Activated CD4-positive, alpha-beta memory T cell treated with anti-CD3 and anti-CD28 coated beads, Interleukin-2, amount 10 ng/mL, durations not matched to agents 7 days and 5 days (primary cell): Measurements from ENCODE around the gene MAST1. TPM values are rescaled to one million over a fixed set of nuclear protein-coding genes. Genes with fewer than 3 reads are reported as not detected.
"Not testable (repeated sequence)": the region's sequence is repeated elsewhere in the genome, so short reads cannot be mapped to it uniquely, and the experiment has no call there.

ENCODE experiments used
- CTCF ChIA-PET: fragments of 350-600 bp; sonication (Branson Sonifier 250); formaldehyde crosslinking; loops from one replicate; lab custom pipeline; 2021; ENCODE audit warnings: antibody characterized with exemption, inconsistent platforms; lab: Charles Lee
- POLR2A ChIA-PET: fragments of 350-600 bp; sonication (Branson Sonifier 250); formaldehyde crosslinking; loops from one replicate; lab custom pipeline; 2021; ENCODE audit warnings: antibody characterized with exemption; lab: Charles Lee
- DNase-seq: peaks from one replicate; pipeline ENCODE4 v3.0.0-alpha.2; 2020
- H3K27ac Mint-ChIP-seq: one replicate; pipeline ENCODE4 v1.8.0; 2021; ENCODE audit warnings: mild to moderate bottlenecking, mixed read lengths
- H3K27me3 Mint-ChIP-seq: one replicate; pipeline ENCODE4 v1.8.0; 2021; ENCODE audit warnings: mixed read lengths
- H3K36me3 Mint-ChIP-seq: one replicate; pipeline ENCODE4 v1.8.0; 2021; ENCODE audit warnings: low read depth, mixed read lengths
- H3K4me1 Mint-ChIP-seq: one replicate; pipeline ENCODE4 v1.8.0; 2021; ENCODE audit warnings: mixed read lengths
- H3K4me3 Mint-ChIP-seq: one replicate; pipeline ENCODE4 v1.8.0; 2021; ENCODE audit warnings: mild to moderate bottlenecking, mixed read lengths
- H3K9me3 Mint-ChIP-seq: one replicate; pipeline ENCODE4 v1.8.0; 2021; ENCODE audit warnings: mixed read lengths
- total RNA-seq, 2 experiments: library from RNA; stranded (reverse); gene quantifications; one replicate each; pipeline ENCODE4 v1.2.3, GENCODE V29; 2021

Gene MAST1
- total RNA-seq, 2 experiments from 2014 or later: 1.1 to 2.1 TPM

GRCh38 chr19:12884926-12885748 is 46.8 kb downstream of the MAST1 start:
- H3K27me3 Mint-ChIP-seq: no peaks in the 10 kb centered on the region
- ChIA-PET POLR2A (interaction anchor here (0.6 to 2.6 kb wide), 20 partner anchors 9 to 283 kb away, joined by 3 to 19 read pairs (median 4); partner anchors contain the start of genes RNASEH2A, ZNF490 and ZNF791), CTCF (interaction anchor here (0.5 to 4.4 kb wide), 31 partner anchors 12 to 219 kb away, joined by 3 to 56 read pairs (median 3); partner anchors contain the start of genes CALR, FARSA, GET3 and PRDX2)
- peak; percentile 91 for DNase-seq
- peaks cover 9% of the 10 kb centered on the region for H3K9me3 Mint-ChIP-seq
- peaks cover 5% of the 10 kb centered on the region for H3K36me3 Mint-ChIP-seq
- peak overlapping the region; percentile 79 for H3K27ac Mint-ChIP-seq
- H3K4me3 Mint-ChIP-seq: peak overlapping the region; percentile 82
- peaks cover 40% of the 10 kb centered on the region for H3K4me1 Mint-ChIP-seq

- no peaks in the 10 kb centered on the region for H3K27me3 Mint-ChIP-seq
- peaks cover 9% of the 10 kb centered on the region for H3K9me3 Mint-ChIP-seq
- no peak overlapping the region for H3K27ac Mint-ChIP-seq
- H3K36me3 Mint-ChIP-seq: peaks cover 5% of the 10 kb centered on the region
- ChIA-PET CTCF (interaction anchor here (0.7 to 4.4 kb wide), 23 partner anchors 13 to 218 kb away, joined by 3 to 56 read pairs (median 4); partner anchors contain the start of genes CALR, FARSA, GET3 and PRDX2), POLR2A (interaction anchor here (0.9 to 2.6 kb wide), 16 partner anchors 9 to 163 kb away, joined by 3 to 19 read pairs (median 4); partner anchors contain the start of genes FARSA and JUNB)
- no peak for DNase-seq
- H3K4me3 Mint-ChIP-seq: peak overlapping the region; percentile 39
- H3K4me1 Mint-ChIP-seq: peaks cover 41% of the 10 kb centered on the region
Observed at GRCh38 chr19:12885749-12886650, 47.7 kb downstream of the MAST1 start.

DNA sequence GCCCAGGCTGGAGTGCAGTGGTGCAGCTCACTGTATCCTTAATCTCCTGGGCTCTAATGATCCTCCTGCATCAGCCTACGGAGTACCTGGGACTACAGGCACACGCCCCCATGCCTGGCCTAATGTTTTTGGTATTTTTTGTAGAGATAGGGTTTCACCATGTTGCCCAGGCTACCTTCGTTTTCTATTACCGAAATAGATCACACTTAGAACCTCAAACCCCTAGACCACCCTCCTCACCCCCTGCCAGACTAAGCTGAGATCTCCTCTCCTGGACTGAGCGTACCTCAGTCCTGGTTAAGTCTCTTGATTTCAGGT is 48.3 kb downstream of the MAST1 start:
- Mint-ChIP-seq H3K36me3 (peaks cover 5% of the 10 kb centered on the region), H3K27me3 (no peaks in the 10 kb centered on the region), H3K27ac (no peak overlapping the region), H3K4me3 (peak overlapping the region; percentile 39), H3K9me3 (peaks cover 9% of the 10 kb centered on the region), H3K4me1 (peaks cover 45% of the 10 kb centered on the region)
- ChIA-PET CTCF (interaction anchor here (4.4 kb wide), 1 partner anchor 78 kb away, joined by 56 read pairs; no protein-coding TSS in a partner anchor), POLR2A (interaction anchor here (1.0 to 2.6 kb wide), 3 partner anchors 14 to 95 kb away, joined by 3 to 10 read pairs (median 3); partner anchors contain the start of genes FARSA and JUNB)
- no peak for DNase-seq

GRCh38 chr19:12886969-12887747 is 48.8 kb downstream of the MAST1 start, which contains the start of gene KLF1:
KLF1 (minus strand) TSS chr19:12887201; CDS start chr19:12887140, 61 bp downstream.
- H3K36me3 Mint-ChIP-seq: peaks cover 5% of the 10 kb centered on the region
- H3K27ac Mint-ChIP-seq: no peak within 1 kb of the TSS
- H3K27me3 Mint-ChIP-seq: no peaks in the 10 kb centered on the region
- POLR2A ChIA-PET: interaction anchor here (1.0 kb wide), 1 partner anchor 46 kb away, joined by 3 read pairs; no protein-coding TSS in a partner anchor
- CTCF ChIA-PET: interaction anchor here (1.0 to 4.4 kb wide), 2 partner anchors 46 to 78 kb away, joined by 3 to 56 read pairs; no protein-coding TSS in a partner anchor
- H3K4me1 Mint-ChIP-seq: peaks cover 49% of the 10 kb centered on the region
- no peak for DNase-seq
- peak within 1 kb of the TSS; percentile 39 for H3K4me3 Mint-ChIP-seq
- peaks cover 9% of the 10 kb centered on the region for H3K9me3 Mint-ChIP-seq

- Mint-ChIP-seq H3K4me1 (peaks cover 45% of the 10 kb centered on the region), H3K27ac (no peak overlapping the region), H3K36me3 (peaks cover 3% of the 10 kb centered on the region), H3K4me3 (no peak overlapping the region), H3K9me3 (peaks cover 7% of the 10 kb centered on the region), H3K27me3 (no peaks in the 10 kb centered on the region)
- ChIA-PET POLR2A (interaction anchor here (0.7 to 1.0 kb wide), 2 partner anchors 33 to 45 kb away, joined by 3 read pairs; no protein-coding TSS in a partner anchor), CTCF (interaction anchor here (1.0 to 4.4 kb wide), 2 partner anchors 45 to 77 kb away, joined by 3 to 56 read pairs; no protein-coding TSS in a partner anchor)
- no peak for DNase-seq
Observed at GRCh38 chr19:12888006-12888603, 49.8 kb downstream of the MAST1 start.

DNA sequence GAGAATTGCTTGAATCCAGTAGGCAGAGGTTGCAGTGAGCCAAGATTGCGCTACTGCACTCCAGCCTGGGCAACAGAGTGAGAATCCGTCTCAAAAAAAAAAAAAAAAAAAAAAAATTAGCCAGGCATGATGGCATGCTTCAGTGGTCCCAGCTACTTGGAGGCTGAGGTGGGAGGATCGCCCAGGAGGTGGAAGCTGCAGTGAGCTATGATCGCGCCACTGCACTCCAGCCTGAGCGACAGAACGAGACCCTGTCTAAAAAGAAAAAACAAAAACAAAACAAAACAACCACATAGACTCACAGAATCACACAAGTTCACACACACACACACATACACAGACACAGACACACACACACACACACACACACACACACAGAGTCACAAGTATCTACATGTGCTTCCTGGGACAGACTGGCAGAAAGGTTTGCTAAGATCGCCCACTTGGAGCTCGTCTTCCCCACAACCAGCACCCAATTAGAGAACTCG is 52.0 kb downstream of the MAST1 start:
- not testable (repeated sequence) for H3K9me3 Mint-ChIP-seq, H3K27me3 Mint-ChIP-seq, H3K36me3 Mint-ChIP-seq, DNase-seq
- peak overlapping the region; percentile 98 for H3K4me3 Mint-ChIP-seq
- ChIA-PET POLR2A (interaction anchor here (1.0 to 2.8 kb wide), 20 partner anchors 9 to 263 kb away, joined by 3 to 26 read pairs (median 6); partner anchors contain the start of genes CALR, DNASE2, FARSA and GADD45GIP1), CTCF (interaction anchor here (0.7 to 2.7 kb wide), 10 partner anchors 8 to 171 kb away, joined by 3 to 19 read pairs (median 6); partner anchors contain the start of genes CALR, DNASE2, FARSA and SYCE2)
- peaks cover 34% of the 10 kb centered on the region for H3K4me1 Mint-ChIP-seq
- peak overlapping the region; percentile 79 for H3K27ac Mint-ChIP-seq

- H3K4me3 Mint-ChIP-seq: peak within 1 kb of the TSS; percentile 98
Observed at GRCh38 chr19:12890787-12891552, 52.7 kb downstream of the MAST1 start, which contains the start of gene GCDH. GCDH (plus strand) TSS chr19:12891160; CDS start chr19:12891305, 145 bp downstream.

DNA sequence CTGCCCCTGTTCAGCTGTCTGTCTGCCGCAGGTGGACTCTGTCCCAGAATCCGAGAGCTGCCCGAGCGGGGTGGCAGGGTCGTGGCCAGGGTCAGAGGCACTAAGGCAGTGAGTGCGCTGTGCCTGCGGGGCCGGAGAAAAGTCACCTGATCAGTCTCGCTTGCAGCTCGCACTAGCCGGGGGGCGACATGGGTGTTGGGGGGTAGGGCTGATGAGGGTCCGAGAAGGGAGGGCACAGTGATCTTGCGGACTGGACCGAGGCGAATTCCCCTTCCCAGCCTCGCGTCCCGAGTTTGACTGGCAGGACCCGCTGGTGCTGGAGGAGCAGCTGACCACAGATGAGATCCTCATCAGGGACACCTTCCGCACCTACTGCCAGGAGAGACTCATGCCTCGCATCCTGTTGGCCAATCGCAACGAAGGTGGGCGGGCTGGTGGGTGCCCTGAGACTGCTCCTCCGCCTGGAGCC is 53.3 kb downstream of the MAST1 start:
- peak overlapping the region; percentile 79 for H3K27ac Mint-ChIP-seq
- H3K9me3 Mint-ChIP-seq: no peaks in the 10 kb centered on the region
- H3K27me3 Mint-ChIP-seq: no peaks in the 10 kb centered on the region
- ChIA-PET POLR2A (interaction anchor here (0.9 to 2.8 kb wide), 19 partner anchors 8 to 261 kb away, joined by 3 to 26 read pairs (median 7); partner anchors contain the start of genes CALR, DNASE2, FARSA and FBXW9), CTCF (interaction anchor here (0.8 to 2.7 kb wide), 5 partner anchors 9 to 170 kb away, joined by 3 to 19 read pairs (median 8); partner anchors contain the start of genes DNASE2 and FARSA)
- peak overlapping the region; percentile 98 for H3K4me3 Mint-ChIP-seq
- peaks cover 29% of the 10 kb centered on the region for H3K4me1 Mint-ChIP-seq
- no peak for DNase-seq
- H3K36me3 Mint-ChIP-seq: peaks cover 10% of the 10 kb centered on the region

More at GRCh38 chr19:12890787-12891552, 52.7 kb downstream of the MAST1 start, which contains the start of gene GCDH:
- peak; percentile 98 for DNase-seq
- CTCF ChIA-PET: interaction anchor here (0.7 to 2.7 kb wide), 10 partner anchors 9 to 170 kb away, joined by 3 to 19 read pairs (median 6); partner anchors contain the start of genes CALR, DNASE2, FARSA and SYCE2
- peaks cover 10% of the 10 kb centered on the region for H3K36me3 Mint-ChIP-seq
- POLR2A ChIA-PET: interaction anchor here (0.9 to 2.8 kb wide), 22 partner anchors 9 to 262 kb away, joined by 3 to 26 read pairs (median 5); partner anchors contain the start of genes CALR, DNASE2, FARSA and FBXW9
- H3K4me1 Mint-ChIP-seq: peaks cover 33% of the 10 kb centered on the region
- no peaks in the 10 kb centered on the region for H3K27me3 Mint-ChIP-seq
- H3K9me3 Mint-ChIP-seq: no peaks in the 10 kb centered on the region
- peak within 1 kb of the TSS; percentile 79 for H3K27ac Mint-ChIP-seq

GRCh38 chr19:12893582-12893981 is 55.3 kb downstream of the MAST1 start:
- DNase-seq: no peak
- H3K27ac Mint-ChIP-seq: no peak overlapping the region
- H3K36me3 Mint-ChIP-seq: peaks cover 13% of the 10 kb centered on the region
- ChIA-PET POLR2A (interaction anchor here (1.9 kb wide), 1 partner anchor 9 kb away, joined by 7 read pairs; no protein-coding TSS in a partner anchor), CTCF (no interaction called here)
- H3K9me3 Mint-ChIP-seq: no peaks in the 10 kb centered on the region
- peak overlapping the region; percentile 35 for H3K4me3 Mint-ChIP-seq
- H3K27me3 Mint-ChIP-seq: no peaks in the 10 kb centered on the region
- H3K4me1 Mint-ChIP-seq: peaks cover 28% of the 10 kb centered on the region

- Mint-ChIP-seq H3K36me3 (peaks cover 10% of the 10 kb centered on the region), H3K27me3 (no peaks in the 10 kb centered on the region), H3K27ac (no peak overlapping the region), H3K9me3 (no peaks in the 10 kb centered on the region), H3K4me3 (no peak overlapping the region), H3K4me1 (peaks cover 14% of the 10 kb centered on the region)
- POLR2A ChIA-PET: interaction anchor here (1.1 kb wide), 1 partner anchor 18 kb away, joined by 3 read pairs; no protein-coding TSS in a partner anchor
- no peak for DNase-seq
- CTCF ChIA-PET: interaction anchor here (0.6 kb wide), 1 partner anchor 540 kb away, joined by 5 read pairs; no protein-coding TSS in a partner anchor
Observed at GRCh38 chr19:12896460-12896859, 58.1 kb downstream of the MAST1 start.
